Middle frontal gyrus (tissue), 1 donor: ENCODE results near the gene LRRFIP1.

Experiments
- DNase-seq: peaks from one replicate; pipeline ENCODE4 v3.0.0-alpha.2; 2015; ENCODE audit warnings: low spot score; ENCODE audit errors: extremely low spot score

LRRFIP1 gene

DNA sequence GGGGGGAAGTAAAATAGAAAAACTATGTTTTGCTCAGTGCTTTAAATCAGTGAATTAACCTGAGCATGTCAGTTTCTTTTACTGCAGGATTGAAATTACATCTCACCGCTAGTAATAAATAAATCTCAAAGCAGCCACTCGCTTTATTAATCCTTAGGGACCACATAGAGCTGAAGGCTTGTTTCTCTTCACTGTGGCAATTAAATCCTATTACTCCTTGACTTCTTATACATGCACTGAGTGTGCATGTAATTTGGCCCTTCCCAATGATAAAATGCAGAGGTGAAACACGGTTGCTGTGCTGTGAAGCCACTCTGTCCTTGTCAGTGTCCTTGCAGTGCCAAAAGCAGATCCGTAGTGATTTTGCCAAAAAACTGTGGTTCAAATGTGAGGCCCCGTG, 94.1 kb downstream of the LRRFIP1 start:
- no peak for DNase-seq

DNA sequence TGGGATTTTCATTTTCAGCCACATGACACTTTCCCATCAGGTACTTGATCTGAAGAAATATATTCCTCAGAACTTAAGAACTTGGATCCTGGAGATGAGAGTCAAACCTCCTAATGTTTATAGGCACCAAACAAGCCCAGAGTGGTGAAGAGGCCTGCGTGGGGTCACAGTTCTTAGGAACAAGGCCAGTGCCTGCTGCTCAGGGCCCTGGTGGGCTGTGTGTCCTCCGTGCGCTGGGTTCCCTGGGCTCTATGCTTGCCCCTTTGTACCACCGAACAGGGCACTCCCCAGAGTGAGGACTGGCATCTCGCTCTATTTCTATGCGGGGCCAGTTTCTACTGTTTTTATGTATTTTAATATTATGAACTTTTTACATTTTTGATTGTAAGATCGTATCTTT, 95.2 kb downstream of the LRRFIP1 start:
- no peak for DNase-seq

DNA sequence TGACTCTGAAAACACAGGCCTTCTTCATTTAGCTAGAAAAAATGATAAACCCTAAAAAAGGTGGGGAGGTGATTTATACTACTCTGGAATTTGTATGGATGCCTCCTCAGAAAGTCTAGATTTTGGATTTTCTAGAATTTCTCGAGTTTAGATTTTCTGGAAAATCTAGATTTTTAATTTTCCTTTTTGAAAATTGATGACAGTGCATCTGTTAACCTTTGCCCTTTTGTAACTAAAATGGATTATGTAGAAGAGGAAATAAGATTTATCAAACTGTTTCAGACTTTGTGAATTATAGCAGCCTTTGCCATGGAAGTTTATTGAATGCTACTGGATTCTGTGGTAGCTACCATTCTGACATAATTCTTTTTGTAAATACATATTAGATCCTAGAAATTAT, 95.6 kb downstream of the LRRFIP1 start:
- no peak for DNase-seq

DNA sequence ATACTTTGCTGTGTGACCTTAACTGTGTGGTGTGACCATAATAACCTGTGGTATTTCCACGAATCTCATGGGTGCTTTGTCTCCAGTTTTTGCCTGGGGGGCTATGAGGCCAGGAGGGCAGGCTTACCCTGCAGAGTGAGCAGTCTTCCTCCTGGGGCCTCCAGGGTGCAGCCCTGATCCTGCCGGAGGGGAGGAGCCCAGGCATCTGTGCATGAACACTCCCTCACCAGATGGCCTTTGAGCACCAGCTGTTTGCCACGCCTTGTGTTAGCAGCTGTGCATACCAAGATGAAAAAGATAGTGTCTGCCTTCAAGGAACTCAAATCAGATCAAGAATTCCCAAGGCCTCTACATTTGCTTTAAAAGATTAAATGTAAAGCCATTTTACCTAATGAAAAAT, 96.2 kb downstream of the LRRFIP1 start:
- DNase-seq = no peak

DNA sequence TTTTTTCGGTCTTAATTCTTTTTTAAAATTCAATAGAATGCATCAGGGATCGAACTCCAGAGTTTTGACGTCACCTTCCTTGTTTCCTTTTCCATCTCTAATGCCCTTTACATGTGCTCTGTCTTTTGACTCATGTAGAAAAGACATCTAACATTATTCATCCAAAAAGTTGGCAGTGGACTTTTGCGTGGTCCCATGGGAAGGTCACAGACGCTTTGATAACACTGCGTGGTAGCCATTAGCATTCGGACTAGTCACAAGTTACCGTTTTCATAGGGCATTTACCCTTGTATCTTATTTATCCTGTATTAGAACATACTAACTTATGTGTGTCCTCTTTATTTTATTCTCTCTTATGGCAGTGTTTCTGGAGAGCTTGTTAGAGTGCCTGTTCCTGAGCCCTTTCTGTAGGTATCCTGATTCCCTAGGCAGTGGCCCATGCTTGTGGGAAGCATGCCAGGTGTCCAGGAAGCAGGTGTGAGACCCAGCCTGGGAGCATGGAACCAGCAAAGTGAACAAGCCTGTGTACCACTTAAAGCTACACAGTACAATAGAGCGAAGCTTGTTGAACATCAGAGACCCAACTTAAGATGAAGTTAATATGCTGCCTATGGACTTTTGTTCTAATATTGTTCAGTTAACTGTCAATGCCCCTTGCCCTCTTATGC, 97.6 kb downstream of the LRRFIP1 start:
- no peak for DNase-seq

DNA sequence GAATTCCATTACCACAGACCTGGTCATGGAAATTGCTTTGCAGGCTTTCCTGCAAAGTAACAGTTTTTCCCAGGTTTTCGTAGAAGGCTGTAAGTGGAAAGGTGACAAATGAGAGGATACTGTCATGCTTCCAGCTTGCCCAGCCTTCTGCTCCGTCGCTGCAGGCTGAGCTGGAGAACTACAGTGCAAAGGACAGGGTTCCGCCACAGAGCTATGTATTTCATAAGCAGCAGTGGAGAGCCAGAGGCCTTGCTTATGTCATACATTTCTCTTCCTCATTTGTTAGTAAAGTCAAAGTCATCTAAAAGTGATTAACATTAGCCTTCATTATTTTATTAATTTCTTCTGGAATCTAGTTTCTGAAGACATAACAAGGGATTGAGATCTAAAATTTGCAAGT, 98.3 kb downstream of the LRRFIP1 start:
- no peak for DNase-seq

DNA sequence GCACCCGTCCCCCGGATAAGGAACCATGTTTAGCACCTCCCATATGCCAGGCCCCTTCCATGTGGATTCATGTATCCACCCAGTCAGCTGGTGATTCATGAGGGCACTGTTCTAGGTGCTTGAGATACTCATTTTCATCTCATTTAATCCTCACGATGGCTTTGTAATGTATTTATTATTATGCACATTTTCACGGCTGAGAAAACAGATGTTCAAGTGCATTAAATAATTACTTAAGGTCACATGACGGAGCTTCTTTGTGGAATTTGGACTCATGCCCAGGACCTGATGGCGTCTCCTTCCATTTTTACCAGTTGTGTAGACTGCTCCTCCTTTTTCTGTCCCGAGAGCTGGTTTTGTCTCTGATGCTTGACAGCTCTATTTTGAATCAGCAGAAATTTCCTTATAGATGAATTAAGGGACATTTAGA, 99.0 kb downstream of the LRRFIP1 start:
- DNase-seq = no peak

DNA sequence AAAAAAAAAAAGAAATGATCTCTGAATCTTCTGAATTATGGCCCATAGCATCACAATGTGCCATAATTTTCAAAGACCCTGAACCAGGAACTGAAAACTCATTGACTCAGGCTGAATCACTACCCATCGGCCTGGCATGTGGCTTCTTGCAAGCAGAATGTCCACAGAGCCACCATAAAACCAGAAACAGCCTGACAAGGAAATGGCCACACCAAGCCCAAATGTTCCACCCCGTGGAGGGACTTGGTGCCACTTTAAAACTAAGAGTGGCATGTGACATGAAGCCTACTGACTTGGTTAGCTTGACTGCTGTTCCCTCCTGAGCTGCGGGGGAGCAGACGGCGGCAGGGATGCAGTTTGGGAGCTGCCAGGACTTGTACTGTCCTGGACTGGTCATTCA, 100.0 kb downstream of the LRRFIP1 start:
- no peak for DNase-seq

DNA sequence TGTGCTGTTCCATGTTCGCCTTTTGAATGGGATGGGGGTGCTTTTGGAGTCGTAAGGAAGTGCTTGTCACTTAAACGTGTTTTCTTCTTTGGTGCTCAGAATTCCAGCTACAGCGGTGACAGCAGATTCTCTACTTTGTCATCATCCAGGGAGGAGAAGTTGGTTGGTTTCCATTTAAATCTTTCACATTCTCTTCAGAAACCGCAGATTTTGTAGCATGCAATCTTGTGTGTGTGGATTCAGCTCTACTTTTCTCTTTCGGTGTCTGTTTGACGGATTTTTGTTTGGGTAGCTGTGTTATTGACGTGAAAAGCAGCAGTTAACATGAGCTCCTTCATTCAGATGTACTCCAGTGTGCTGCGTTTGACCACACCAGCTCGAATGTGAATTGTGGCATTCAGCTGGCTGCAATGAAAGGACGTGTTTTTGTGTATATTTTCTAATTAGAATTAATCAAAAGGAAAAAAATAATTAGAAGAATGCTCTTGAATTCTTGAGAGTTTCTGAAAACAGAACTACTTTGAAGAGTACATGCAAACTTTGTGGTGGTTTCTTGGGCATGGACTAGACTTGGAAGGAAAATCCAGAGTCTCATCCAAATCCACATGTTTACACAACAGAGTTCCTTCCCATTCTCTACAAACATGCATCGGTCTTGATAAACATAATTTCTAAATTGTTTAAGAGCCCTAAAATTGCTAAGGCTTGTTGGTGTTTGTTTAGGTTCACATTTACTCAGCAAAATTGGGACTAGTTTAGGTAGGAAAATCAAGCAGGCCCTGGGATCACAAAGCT, 102.5 kb downstream of the LRRFIP1 start:
- DNase-seq = no peak

DNA sequence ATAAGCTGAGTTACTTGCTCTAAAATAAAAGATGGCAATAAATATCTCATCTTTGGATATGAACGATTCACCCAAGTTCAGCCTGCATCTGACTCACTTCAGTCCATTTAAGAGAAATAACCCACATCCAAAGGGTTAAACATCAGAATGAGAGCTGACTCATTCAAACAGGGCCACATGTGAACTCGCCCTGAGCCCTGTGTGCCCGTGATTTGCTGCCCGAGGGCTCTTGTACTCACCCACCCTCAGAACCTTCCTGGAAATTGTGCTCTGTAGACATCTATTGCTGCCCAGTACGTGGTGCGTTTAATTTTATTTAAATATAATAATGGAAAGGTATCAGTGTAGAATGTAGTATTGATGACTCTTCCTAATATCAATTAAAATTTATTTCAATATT, 104.3 kb downstream of the LRRFIP1 start:
- no peak for DNase-seq

DNA sequence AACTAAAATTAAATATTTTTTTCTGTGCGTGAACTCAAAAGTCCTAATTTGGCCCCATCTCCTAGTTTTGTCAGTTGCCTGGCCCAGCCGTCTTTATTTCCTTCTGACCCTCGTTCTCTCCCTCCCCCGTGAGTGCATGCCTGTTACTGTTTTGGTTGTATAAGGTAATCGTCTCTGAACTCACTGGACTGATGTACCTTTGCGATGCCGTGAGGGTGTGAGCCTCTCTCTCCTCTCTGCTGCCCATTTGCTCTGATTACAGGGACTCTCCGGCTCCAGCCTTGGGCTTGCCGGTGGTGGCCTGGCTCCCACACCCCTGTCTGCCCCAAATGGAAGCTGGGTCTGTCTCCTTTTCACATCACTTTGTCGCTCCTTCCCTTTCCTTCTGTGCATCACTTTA, 104.7 kb downstream of the LRRFIP1 start:
- no peak for DNase-seq

DNA sequence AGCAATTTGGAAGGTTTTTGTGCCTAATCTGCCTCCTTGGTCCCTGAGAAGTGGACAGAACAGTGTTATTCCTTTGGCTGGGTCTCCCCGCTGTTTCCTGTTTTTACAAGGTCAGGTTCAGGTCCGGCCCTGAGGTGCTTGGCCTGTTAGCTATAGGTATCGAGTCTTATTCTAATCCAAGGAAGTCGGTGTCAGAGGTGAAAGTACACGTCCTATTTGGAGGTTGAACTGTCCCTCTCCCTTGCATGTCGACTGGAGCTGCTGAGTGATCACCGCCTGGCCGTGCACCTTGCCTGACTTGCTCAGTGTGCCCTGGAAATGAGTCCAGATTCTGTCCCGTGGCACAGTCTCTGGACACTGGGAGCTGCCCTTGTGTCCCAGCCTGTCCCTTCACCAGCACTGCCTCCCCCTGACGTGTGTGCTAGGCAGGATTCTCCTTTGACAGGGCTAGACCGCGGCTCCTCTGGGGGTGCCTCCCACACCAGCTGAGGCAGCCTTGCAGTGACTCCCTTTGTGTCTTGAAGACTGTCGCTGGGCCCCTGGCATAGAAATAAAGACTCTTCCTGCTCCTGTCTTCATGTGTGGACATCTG, 105.5 kb downstream of the LRRFIP1 start:
- no peak for DNase-seq

DNA sequence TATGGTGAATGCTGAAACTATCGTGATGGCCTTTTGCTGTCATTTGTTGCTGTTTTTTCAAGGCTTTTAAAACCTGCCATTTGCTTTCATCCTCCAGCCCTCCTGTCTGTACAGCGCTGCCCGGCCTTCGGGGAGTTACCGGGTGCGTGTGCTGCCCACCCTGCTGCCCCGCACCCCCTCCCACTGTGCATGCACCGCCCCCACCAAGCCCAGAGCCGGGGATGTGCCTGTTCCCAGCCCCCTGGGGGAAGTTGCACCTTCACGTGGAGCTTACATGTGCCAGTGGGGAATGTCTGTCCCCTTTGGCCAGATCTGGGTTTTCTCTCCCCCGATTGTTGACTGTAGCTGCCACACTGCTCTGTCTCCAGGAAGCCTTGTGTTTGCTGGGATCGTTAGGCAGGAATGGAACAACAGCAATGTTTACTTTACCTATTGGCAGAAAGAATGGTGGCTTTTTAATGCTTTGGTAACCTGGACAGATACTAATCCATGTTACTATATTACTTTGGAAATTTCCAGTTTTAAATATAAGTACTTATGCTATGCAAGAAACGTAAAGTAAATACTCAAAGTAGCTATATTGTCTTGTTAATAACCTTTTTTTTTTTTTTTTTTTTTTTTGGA, 106.4 kb downstream of the LRRFIP1 start:
- DNase-seq = no peak

DNA sequence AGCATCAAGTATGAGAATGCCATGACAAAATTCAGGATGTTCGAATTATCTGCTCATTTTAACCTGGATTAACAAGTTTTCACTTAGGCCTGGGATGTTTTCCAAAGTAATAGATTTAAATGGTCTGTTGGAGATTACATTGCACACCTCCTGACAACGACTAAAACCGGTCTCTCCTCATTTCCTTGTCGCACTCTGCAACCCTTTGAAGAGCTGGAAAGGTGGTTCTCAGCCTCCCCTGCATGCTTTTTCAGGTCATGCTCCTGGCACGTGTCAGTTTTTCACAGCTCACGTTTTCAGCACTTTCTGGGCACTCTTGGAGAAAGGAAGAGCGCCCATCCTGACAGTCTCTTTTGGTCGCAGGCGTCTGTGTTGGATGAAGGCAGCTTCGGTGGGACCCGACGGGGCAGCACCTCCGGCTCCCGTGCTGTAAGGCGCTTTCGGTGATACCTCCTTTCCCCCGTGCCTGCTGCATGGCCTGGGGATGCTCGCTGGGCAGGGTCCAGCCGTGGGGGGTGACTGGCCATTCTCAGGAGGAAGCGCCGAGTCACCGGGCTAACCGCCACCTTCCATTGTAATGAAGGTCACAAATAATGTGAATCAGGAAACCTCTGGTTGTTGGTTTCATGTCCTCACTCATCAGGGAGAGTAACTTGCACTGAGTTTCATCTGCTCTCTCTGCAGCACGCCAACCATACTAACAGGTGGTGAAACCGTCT, 107.7 kb downstream of the LRRFIP1 start:
- DNase-seq = no peak

DNA sequence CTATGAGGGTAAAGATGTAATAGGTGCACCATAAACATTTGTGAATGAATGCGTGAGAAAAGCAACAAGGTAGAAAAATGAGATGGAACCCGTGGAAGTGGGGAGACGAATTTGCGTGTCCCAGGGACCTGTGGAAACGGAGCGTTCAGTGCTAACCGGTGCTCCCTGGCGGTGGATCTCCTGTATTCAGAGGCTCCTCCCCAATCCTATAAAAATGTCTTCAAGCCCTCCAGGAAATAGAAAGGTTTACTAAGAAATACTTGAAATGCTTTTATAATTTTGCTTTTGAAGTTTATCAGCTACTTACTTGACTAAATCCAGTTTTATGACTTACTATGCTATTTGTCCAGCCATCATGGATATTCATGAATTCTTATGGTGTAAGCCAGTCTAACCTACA, 108.4 kb downstream of the LRRFIP1 start:
- DNase-seq = no peak

DNA sequence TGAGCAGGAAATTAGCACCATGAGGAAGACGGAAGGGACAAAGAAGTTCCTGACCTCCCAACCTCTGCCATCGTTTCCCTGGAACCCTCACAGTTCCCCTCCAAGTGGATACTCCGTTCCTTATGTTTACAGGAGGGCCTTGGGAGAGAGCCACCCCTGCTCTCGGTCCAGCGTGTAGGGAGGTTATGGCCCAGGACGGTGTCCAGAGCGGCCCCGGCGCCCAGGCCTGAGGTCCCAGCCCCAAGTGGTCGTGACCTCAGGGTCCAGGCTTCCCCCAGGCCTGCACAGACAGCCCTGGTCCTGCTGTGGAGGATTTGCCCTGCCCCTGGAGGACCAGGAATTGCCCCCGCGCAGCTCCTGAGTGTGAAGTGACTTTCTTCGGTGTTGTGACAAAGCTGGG, 109.4 kb downstream of the LRRFIP1 start:
- DNase-seq = no peak

DNA sequence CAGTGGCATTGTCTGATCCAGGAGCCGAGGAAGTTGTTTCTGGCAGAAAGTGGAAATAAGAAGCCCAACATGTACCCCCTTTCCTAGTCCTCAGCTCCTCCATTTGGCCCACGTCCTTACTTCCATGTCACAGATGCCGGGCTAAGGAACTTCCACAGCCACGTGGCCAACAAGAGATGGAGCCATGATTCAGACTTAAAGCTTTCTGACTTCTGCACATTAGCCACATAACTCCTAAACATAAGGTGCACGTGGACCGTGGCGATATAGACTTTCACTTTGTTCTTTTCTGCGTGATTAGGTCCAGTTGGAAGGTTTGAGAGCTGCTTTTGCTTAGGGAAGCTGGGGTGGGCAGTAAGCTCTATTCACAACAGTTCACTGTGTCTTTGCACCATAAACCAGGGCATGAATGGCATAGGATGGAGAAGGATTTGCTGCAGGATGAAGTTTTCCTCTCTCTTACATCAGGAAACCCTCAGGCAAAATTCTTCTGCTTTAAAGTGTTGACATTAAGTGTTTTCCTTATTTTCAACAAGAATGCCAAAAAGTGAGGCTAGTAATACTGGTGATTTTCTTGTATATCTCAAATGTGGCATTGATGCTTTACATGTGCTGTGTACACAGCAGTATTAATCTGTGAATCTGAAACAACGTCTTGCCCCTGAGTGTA, 109.9 kb downstream of the LRRFIP1 start:
- no peak for DNase-seq

DNA sequence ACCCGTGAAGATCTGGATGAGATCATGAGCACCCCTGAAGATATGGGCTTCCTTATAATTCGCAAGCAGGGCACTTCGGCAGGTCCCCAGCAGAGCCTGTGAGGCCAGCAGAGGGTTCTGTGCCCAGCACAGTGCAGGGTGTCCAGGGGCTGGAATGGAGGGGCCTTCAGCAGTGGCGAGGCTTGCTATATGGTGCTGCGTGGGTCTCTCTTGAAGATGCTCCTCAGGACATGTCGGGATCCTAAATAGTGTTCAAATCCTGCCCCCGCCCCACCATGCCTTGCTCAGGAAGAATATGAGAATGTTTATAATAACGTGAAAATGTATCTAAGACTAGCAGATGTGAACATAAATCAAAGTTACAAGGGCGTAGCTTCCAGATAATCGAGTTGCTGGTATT, 110.9 kb downstream of the LRRFIP1 start:
- no peak for DNase-seq

DNA sequence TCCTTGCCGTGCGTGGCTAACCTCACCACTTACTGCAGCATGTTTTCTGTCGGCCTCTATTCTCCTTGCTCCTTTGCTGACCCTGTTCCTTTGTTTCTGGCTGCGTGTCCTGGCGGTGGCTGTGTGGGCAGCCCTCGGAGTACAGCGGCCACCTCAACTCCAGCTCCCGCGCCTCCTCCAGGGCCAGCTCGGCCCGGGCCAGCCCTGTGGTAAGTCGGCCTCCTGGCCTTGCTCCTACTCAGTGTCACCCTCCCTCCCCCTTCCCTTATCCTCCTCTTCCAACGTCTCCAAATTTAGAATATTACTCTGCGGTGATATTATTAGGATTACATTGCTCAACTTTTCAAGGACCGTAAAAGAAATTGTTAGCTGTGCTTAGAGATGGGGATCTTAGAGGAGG, 111.7 kb downstream of the LRRFIP1 start:
- no peak for DNase-seq

DNA sequence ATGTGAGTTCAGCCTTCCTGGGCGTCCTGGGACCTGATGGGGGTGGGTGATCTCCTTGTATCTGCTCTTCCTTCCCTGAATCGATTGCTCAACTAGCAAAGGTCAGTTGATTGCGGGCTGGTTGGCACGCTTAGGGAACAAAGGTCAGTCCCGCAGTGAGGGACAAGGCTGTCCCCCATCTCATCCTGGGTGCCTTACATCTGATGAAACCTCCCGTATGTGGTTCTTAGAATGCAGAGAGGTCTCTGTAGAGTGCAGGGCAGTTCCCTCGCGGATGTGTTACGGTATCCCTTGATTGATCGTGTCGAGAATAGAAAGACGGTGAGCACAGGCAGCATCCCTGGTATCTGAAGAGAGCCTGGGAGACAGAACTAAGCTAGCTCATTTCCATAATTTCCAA, 114.8 kb downstream of the LRRFIP1 start:
- DNase-seq = no peak

DNA sequence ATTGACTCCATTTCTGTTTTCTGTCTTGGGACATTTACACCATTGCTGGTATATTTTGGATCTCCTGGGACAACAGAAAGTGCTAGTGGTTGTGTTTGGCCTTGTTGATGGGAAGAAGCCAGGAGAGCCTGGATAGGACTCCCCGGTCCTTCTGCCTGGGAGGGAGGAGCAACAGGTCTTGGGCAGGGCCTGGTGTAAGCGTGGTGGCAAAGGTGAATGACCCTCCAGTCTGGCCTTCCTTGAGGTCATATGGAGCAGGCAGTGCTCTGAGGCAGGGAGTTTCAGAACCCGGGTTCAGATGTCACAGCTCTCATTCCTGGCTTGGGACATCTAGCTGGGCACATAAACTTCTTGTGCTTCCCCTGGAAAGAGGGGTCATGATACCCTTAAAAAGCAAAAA, 115.2 kb downstream of the LRRFIP1 start:
- no peak for DNase-seq
